Activated CD4-positive, alpha-beta T cell treated with anti-CD3 and anti-CD28 coated beads, Interleukin-2, amount 50 U/mL, for 16 hours (primary cell): ENCODE results near the gene ANKS1B.

Source experiments
- DNase-seq: peaks from one replicate; pipeline ENCODE4 v3.0.0-alpha.2; 2020

Gene ANKS1B

GRCh38 chr12:98830657-98831056 lies 1154.1 kb downstream of the ANKS1B start:
- DNase-seq = no peak

- no peak for DNase-seq
These were observed 1155.7 kb downstream of the ANKS1B start for GRCh38 chr12:98828802-98829600.

GRCh38 chr12:98823012-98823411 lies 1161.7 kb downstream of the ANKS1B start:
- no peak for DNase-seq

GRCh38 chr12:98821866-98822265 lies 1162.9 kb downstream of the ANKS1B start:
- no peak for DNase-seq

- no peak for DNase-seq
These were observed 1163.5 kb downstream of the ANKS1B start for GRCh38 chr12:98821232-98821631.

GRCh38 chr12:98819821-98820404 lies 1164.8 kb downstream of the ANKS1B start:
- no peak for DNase-seq

- no peak for DNase-seq
These were observed 1165.7 kb downstream of the ANKS1B start for GRCh38 chr12:98819071-98819470.

GRCh38 chr12:98818239-98818638 lies 1166.5 kb downstream of the ANKS1B start:
- no peak for DNase-seq

GRCh38 chr12:98817742-98818141 lies 1167.0 kb downstream of the ANKS1B start:
- no peak for DNase-seq

GRCh38 chr12:98816720-98817119 lies 1168.0 kb downstream of the ANKS1B start:
- no peak for DNase-seq

GRCh38 chr12:98814254-98814653 lies 1170.5 kb downstream of the ANKS1B start:
- no peak for DNase-seq

- DNase-seq = no peak
These were observed 1172.5 kb downstream of the ANKS1B start for GRCh38 chr12:98812225-98812624.

- DNase-seq = no peak
These were observed 1176.4 kb downstream of the ANKS1B start for GRCh38 chr12:98808243-98808875.

- no peak for DNase-seq
These were observed 1177.5 kb downstream of the ANKS1B start for GRCh38 chr12:98807187-98807586.

- DNase-seq = no peak
These were observed 1181.1 kb downstream of the ANKS1B start for GRCh38 chr12:98803468-98804209.

- DNase-seq = no peak
These were observed 1184.9 kb downstream of the ANKS1B start for GRCh38 chr12:98799822-98800221.

- no peak for DNase-seq
These were observed 1185.5 kb downstream of the ANKS1B start for GRCh38 chr12:98799146-98799810.

- DNase-seq = no peak
These were observed 1187.5 kb downstream of the ANKS1B start for GRCh38 chr12:98797200-98797599.

GRCh38 chr12:98796745-98797144 lies 1188.0 kb downstream of the ANKS1B start:
- DNase-seq = no peak

- DNase-seq = no peak
These were observed 1191.6 kb downstream of the ANKS1B start for GRCh38 chr12:98793121-98793520.

GRCh38 chr12:98791406-98791805 lies 1193.3 kb downstream of the ANKS1B start:
- no peak for DNase-seq

- no peak for DNase-seq
These were observed 1196.3 kb downstream of the ANKS1B start for GRCh38 chr12:98788396-98788795.

- no peak for DNase-seq
These were observed 1198.1 kb downstream of the ANKS1B start for GRCh38 chr12:98786653-98787052.
